Hepatocyte (in vitro differentiated cells): Measurements from ENCODE around the gene SCGB3A1. TPM values are rescaled to one million over a fixed set of nuclear protein-coding genes. Genes with fewer than 3 reads are reported as not detected.

Experiments
- DNase-seq: peaks from one replicate; pipeline ENCODE4 v3.0.0-alpha.2; 2016; ENCODE audit warnings: low spot score
- H2AFZ ChIP-seq: fragments of 200-600 bp; sonication (generic); 2 replicates; pipeline ENCODE4 v1.6.0; 2016; ENCODE audit warnings: antibody characterized with exemption, mild to moderate bottlenecking
- H3K27ac ChIP-seq: fragments of 200-600 bp; sonication (generic); 2 replicates; pipeline ENCODE4 v1.5.1; 2016; ENCODE audit warnings: mild to moderate bottlenecking
- H3K27me3 ChIP-seq: fragments of 200-600 bp; sonication (generic); 2 replicates; pipeline ENCODE4 v1.6.1; 2016
- H3K36me3 ChIP-seq: fragments of 200-600 bp; sonication (generic); replicated peaks from 2 replicates; pipeline ENCODE4 v1.5.1; 2016; ENCODE audit warnings: low read depth; ENCODE audit not compliant: insufficient read depth
- H3K4me1 ChIP-seq: fragments of 200-600 bp; sonication (generic); 2 replicates; pipeline ENCODE4 v1.5.1; 2016; ENCODE audit warnings: mild to moderate bottlenecking, moderate library complexity; ENCODE audit not compliant: insufficient read depth
- H3K4me2 ChIP-seq: fragments of 200-600 bp; sonication (generic); 2 replicates; pipeline ENCODE4 v1.6.0; 2016
- H3K4me3 ChIP-seq: fragments of 200-600 bp; sonication (generic); 2 replicates; pipeline ENCODE4 v1.5.1; 2016; ENCODE audit warnings: mild to moderate bottlenecking
- H3K79me2 ChIP-seq: fragments of 200-600 bp; sonication (generic); 2 replicates; pipeline ENCODE4 v1.6.0; 2017; ENCODE audit warnings: mild to moderate bottlenecking
- H3K9me2 ChIP-seq: fragments of 200-600 bp; sonication (generic); replicated peaks from 2 replicates; pipeline ENCODE4 v1.6.0; 2017; ENCODE audit warnings: mild to moderate bottlenecking; ENCODE audit not compliant: insufficient read depth
- H3K9me3 ChIP-seq: fragments of 200-600 bp; sonication (generic); 2 replicates; pipeline ENCODE4 v1.5.1; 2016; ENCODE audit warnings: low read depth, mild to moderate bottlenecking
- H4K20me1 ChIP-seq: fragments of 200-600 bp; sonication (generic); 2 replicates; pipeline ENCODE4 v1.6.0; 2016; ENCODE audit warnings: mild to moderate bottlenecking; ENCODE audit not compliant: insufficient read depth, poor library complexity, severe bottlenecking
- CTCF ChIP-seq: fragments of 200-600 bp; sonication (generic); IDR thresholded peaks from 2 replicates; pipeline ENCODE4 v1.5.1; 2016; ENCODE audit warnings: antibody characterized with exemption, mild to moderate bottlenecking; ENCODE audit not compliant: poor library complexity
- EZH2 ChIP-seq: fragments of 200-600 bp; sonication (generic); IDR thresholded peaks from 2 replicates; pipeline ENCODE4 v1.6.1; 2016; ENCODE audit warnings: antibody characterized with exemption, mild to moderate bottlenecking, borderline replicate concordance
- EZH2phosphoT487 ChIP-seq: fragments of 200-600 bp; sonication (generic); IDR thresholded peaks from one replicate; pipeline ENCODE4 v1.6.1; 2018; ENCODE audit warnings: antibody characterized with exemption, mild to moderate bottlenecking, low read depth, moderate library complexity; ENCODE audit not compliant: unreplicated experiment, severe bottlenecking
- WGBS: methylation state at CpG from one replicate; pipeline ENCODE4 v1.1.6; 2016; ENCODE audit warnings: low lambda C conversion rate; ENCODE audit errors: missing lambda C conversion rate; 5-methylcytosine and 5-hydroxymethylcytosine counted together
- polyA plus RNA-seq: library from polyadenylated mRNA; unstranded; fragments of >200 nt; fragmentation: Nextera tagmentation; extraction: Ambion mirVana; gene quantifications from 2 replicates; pipeline ENCODE4 v1.2.1, GENCODE V29; 2016
- total RNA-seq: library from RNA; depleted of rRNA; stranded (reverse); fragments of >200 nt; gene quantifications from 2 replicates; pipeline ENCODE4 v1.2.3, GENCODE V29; 2014

SCGB3A1 gene
- total and polyA plus RNA-seq, 2 experiments from 2014 or later, result not detected

GRCh38 chr5:180631549-180632383 is 40.5 kb upstream of the SCGB3A1 start:
- Histone ChIP-seq H3K79me2 (no peaks in the 10 kb centered on the region), H3K4me2 (no peak overlapping the region), H3K27ac (no peak overlapping the region), H3K9me2 (no peaks in the 10 kb centered on the region), H3K9me3 (no peaks in the 10 kb centered on the region), H4K20me1 (no peaks in the 10 kb centered on the region), H3K4me1 (no peaks in the 10 kb centered on the region), H3K4me3 (no peak overlapping the region), H3K27me3 (no peaks in the 10 kb centered on the region), H3K36me3 (no peaks in the 10 kb centered on the region), H2AFZ (no peak overlapping the region)
- WGBS, result 87% methylated on average over 25 of the region's 36 CpGs
- TF ChIP-seq CTCF (no peak), EZH2 (no peak), EZH2phosphoT487 (no peak)
- no peak for DNase-seq

GRCh38 chr5:180630426-180630825 is 39.1 kb upstream of the SCGB3A1 start:
- Histone ChIP-seq H2AFZ (no peak overlapping the region), H3K4me1 (no peaks in the 10 kb centered on the region), H3K9me2 (no peaks in the 10 kb centered on the region), H3K27me3 (no peaks in the 10 kb centered on the region), H3K79me2 (no peaks in the 10 kb centered on the region), H4K20me1 (no peaks in the 10 kb centered on the region), H3K4me2 (no peak overlapping the region), H3K27ac (no peak overlapping the region), H3K4me3 (no peak overlapping the region), H3K9me3 (no peaks in the 10 kb centered on the region), H3K36me3 (no peaks in the 10 kb centered on the region)
- no peak for DNase-seq
- 97% methylated on average over 21 of the region's 22 CpGs for WGBS
- TF ChIP-seq EZH2phosphoT487 (no peak), CTCF (no peak), EZH2 (no peak)

DNA sequence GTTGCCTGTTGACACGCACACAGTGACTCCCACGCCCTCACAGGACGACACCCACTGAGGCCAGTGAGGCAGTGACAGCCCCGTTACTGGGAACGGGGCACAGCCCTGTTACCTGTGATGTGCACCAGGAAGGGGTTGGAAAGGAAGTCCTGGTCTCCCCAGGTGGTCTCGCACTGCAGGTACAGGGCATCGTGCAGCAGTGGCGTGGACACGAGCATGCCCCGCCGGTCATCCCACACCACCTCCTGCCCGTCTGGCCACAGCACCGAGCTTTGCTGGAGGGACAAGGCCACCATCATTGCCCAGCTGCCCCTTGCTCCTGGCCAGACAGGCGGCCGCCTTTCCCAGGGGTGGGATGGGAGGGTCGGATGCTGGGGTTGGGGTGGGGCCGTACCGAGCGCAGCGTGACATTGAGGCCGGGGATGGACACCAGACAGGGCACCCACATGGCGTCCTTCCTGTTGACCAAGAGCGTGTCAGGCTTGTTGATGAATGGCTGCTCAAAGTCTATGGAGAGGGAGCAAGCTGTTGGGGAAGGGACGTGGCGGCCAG is 38.6 kb upstream of the SCGB3A1 start:
- Histone ChIP-seq H3K27me3 (no peaks in the 10 kb centered on the region), H3K79me2 (no peaks in the 10 kb centered on the region), H3K4me1 (no peaks in the 10 kb centered on the region), H2AFZ (no peak overlapping the region), H3K9me2 (no peaks in the 10 kb centered on the region), H3K4me3 (no peak overlapping the region), H3K9me3 (no peaks in the 10 kb centered on the region), H3K27ac (no peak overlapping the region), H3K4me2 (no peak overlapping the region), H3K36me3 (no peaks in the 10 kb centered on the region), H4K20me1 (no peaks in the 10 kb centered on the region)
- no peak for DNase-seq
- 95% methylated on average over 25 of the region's 25 CpGs for WGBS
- no peak for TF ChIP-seq EZH2
- TF ChIP-seq EZH2phosphoT487, result no peak
- no peak for TF ChIP-seq CTCF
